ENCODE measurements around the gene SF3B1. TPM values are rescaled to one million over a fixed set of nuclear protein-coding genes. Genes with fewer than 3 reads are reported as not detected.
A peak's percentile ranks its signal among the peaks of the same experiment; 100 is the strongest.
"Not testable (repeated sequence)": the region's sequence is repeated elsewhere in the genome, so short reads cannot be mapped to it uniquely, and the experiment has no call there.

The SF3B1 gene, protein sequence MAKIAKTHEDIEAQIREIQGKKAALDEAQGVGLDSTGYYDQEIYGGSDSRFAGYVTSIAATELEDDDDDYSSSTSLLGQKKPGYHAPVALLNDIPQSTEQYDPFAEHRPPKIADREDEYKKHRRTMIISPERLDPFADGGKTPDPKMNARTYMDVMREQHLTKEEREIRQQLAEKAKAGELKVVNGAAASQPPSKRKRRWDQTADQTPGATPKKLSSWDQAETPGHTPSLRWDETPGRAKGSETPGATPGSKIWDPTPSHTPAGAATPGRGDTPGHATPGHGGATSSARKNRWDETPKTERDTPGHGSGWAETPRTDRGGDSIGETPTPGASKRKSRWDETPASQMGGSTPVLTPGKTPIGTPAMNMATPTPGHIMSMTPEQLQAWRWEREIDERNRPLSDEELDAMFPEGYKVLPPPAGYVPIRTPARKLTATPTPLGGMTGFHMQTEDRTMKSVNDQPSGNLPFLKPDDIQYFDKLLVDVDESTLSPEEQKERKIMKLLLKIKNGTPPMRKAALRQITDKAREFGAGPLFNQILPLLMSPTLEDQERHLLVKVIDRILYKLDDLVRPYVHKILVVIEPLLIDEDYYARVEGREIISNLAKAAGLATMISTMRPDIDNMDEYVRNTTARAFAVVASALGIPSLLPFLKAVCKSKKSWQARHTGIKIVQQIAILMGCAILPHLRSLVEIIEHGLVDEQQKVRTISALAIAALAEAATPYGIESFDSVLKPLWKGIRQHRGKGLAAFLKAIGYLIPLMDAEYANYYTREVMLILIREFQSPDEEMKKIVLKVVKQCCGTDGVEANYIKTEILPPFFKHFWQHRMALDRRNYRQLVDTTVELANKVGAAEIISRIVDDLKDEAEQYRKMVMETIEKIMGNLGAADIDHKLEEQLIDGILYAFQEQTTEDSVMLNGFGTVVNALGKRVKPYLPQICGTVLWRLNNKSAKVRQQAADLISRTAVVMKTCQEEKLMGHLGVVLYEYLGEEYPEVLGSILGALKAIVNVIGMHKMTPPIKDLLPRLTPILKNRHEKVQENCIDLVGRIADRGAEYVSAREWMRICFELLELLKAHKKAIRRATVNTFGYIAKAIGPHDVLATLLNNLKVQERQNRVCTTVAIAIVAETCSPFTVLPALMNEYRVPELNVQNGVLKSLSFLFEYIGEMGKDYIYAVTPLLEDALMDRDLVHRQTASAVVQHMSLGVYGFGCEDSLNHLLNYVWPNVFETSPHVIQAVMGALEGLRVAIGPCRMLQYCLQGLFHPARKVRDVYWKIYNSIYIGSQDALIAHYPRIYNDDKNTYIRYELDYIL
- 100 to 1,000 TPM; 272 to 287 TPM for total RNA-seq

DNA sequence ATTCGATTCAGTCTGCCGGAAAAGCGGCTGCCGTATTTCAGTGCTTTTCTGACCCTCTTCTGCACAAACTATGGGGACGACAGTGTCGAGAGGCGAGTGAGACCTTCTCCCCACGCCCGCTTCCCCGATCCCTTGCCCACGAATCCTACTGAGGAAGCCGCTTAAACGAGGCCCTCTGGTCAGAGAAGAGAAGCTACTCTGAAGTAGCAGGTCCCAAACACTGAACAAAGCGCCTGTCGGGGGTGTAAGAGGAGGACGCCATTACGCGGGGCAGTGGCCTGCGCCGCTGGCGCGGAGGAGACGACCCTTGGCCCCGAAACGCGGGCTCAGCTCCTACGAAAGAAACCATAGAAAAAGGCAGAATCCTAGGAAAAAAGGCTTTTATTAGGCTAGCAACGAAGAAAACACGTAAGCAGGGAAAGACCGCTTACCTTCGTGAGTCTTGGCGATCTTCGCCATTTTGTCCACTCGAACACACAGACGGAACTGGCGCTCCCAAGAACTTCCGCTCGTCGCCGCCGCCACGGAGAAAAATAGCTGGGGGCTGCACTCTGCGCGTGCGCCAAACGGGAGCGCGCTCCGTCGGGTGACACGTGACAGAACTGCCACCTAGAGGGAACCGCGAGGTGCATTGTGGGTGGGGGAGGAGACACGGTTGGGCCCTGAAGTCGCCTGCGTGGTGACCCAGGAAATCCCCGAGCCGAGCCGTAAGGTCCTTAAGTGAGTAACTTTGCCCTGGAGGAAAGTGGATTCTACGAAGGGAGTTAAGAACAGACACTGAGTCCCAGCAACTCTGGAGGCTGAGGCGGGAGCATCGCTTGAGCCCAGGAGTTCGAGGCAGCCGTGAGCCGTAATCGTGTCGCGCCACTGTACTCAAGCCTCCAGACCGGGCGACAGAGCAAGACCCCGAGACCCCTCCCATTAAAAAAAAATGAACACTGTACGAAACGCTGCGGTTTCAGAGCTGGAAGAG, at the start of gene SF3B1:
TSS of gene SF3B1 (minus strand) at position 488 of the 973 bp plus-strand sequence. CDS start at position 459, 29 bp downstream.
- peak; percentile 99 for ATAC-seq
- Mint-ChIP-seq H3K4me1 (ENCODE audit: low read depth in 2 of 2) (peaks cover 41 to 59% of the 10 kb centered on the region in 2 donors), H3K27me3 (no peaks in the 10 kb centered on the region), H3K27ac (peak within 1 kb of the TSS; percentile 95 to 100), H3K4me3 (peak within 1 kb of the TSS; percentile 98), H3K9me3 (no peaks in the 10 kb centered on the region), H3K36me3 (peaks cover 10% of the 10 kb centered on the region)
- peak; percentile 100 for DNase-seq (ENCODE audit: low spot score)

DNA sequence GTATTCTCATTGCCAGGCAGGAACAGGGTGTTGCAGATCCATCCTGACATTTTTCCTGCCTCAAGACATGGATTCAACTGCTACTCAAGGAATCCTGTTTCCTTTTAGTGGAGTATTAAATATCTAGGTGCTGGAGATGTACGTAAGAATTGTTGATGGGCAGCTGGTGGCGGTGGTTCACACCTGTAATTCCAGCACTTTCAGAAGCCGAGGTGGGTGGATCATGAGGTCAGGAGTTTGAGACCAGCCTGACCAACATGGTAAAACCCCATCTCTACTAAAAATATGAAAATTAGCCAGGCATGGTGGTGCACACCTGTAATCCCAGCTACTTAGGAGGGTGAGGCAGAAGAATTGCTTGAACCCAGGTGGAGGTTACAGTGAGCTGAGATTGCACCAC, 49.4 kb upstream of the SF3B1 start:
- not testable (repeated sequence) for DNase-seq (ENCODE audit: low spot score); H3K4me3 Mint-ChIP-seq; ATAC-seq; H3K27me3 Mint-ChIP-seq; H3K4me1 Mint-ChIP-seq (ENCODE audit: low read depth in 2 of 2); H3K27ac Mint-ChIP-seq; H3K9me3 Mint-ChIP-seq
- H3K36me3 Mint-ChIP-seq: peaks cover 39% of the 10 kb centered on the region

GRCh38 chr2:197480165-197481036, 45.6 kb upstream of the SF3B1 start:
- no peak for DNase-seq (ENCODE audit: low spot score)
- H3K4me1 Mint-ChIP-seq (ENCODE audit: low read depth in 2 of 2): peaks cover under 1 to 11% of the 10 kb centered on the region in 2 donors
- H3K4me3 Mint-ChIP-seq: no peak overlapping the region

DNA sequence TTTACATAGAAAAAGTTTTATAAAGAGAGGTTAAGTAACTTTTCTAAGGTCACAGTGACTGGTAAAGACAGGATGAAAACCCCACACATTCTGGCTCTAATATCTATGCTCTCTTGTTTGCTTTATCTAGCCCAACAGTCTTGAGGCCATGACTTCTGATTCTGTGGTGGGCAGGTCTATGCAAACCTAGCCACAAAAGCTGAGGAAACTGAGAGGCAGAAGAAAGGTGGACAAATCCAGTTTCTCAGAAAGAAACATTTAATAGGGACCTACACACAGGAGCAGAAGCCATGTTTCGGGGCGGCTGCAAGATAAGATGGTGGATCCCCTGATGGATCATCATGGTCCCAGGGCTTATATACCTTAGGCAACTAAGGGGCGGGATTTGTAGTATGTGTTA, 43.0 kb upstream of the SF3B1 start:
- ATAC-seq (no peak), DNase-seq (ENCODE audit: low spot score) (no peak)
- H3K36me3 Mint-ChIP-seq: peaks cover 8% of the 10 kb centered on the region
- H3K4me3 Mint-ChIP-seq: no peak overlapping the region
- peaks cover 0 to 12% of the 10 kb centered on the region in 2 donors for H3K4me1 Mint-ChIP-seq (ENCODE audit: low read depth in 2 of 2)
- no peaks in the 10 kb centered on the region for H3K27me3 Mint-ChIP-seq
- peak overlapping the region in 1 of 2 donors; percentile 48 for H3K27ac Mint-ChIP-seq
- H3K9me3 Mint-ChIP-seq: no peaks in the 10 kb centered on the region

More at GRCh38 chr2:197480165-197481036, 45.6 kb upstream of the SF3B1 start:
- Mint-ChIP-seq H3K36me3 (peaks cover 13% of the 10 kb centered on the region), H3K27ac (peak overlapping the region in 1 of 2 donors; percentile 34), H3K9me3 (no peaks in the 10 kb centered on the region), H3K27me3 (no peaks in the 10 kb centered on the region)
- peak in 1 of 2 donors; percentile 44 for ATAC-seq

DNA sequence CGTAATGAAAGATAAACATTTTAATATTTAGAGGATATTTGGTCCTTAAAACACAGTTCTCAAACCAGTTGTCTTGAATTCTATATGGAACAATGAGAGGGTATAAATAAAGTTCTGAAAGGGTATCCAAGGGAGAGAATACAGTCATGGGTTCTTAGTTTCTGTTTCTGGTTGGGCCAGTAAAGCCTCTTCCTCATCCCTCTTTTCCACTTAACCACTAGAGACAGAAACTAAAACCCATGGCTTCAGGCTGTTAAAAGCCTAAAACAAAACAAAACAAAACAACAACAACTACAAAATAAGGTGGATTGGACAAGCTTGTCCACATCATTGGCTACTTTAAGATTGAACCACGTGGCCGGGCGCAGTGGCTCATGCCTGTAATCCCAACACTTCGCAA, 37.3 kb upstream of the SF3B1 start:
- Mint-ChIP-seq H3K4me1 (ENCODE audit: low read depth in 2 of 2) (peaks cover 0 to 5% of the 10 kb centered on the region in 2 donors), H3K36me3 (peaks cover 11% of the 10 kb centered on the region), H3K27me3 (no peaks in the 10 kb centered on the region), H3K4me3 (no peak overlapping the region), H3K9me3 (no peaks in the 10 kb centered on the region), H3K27ac (no peak overlapping the region)
- ATAC-seq (no peak), DNase-seq (ENCODE audit: low spot score) (no peak)

GRCh38 chr2:197464175-197464574, 29.3 kb upstream of the SF3B1 start:
- ATAC-seq (no peak), DNase-seq (ENCODE audit: low spot score) (no peak)
- no peak overlapping the region for H3K27ac Mint-ChIP-seq
- no peaks in the 10 kb centered on the region for H3K27me3 Mint-ChIP-seq
- peaks cover 6% of the 10 kb centered on the region for H3K36me3 Mint-ChIP-seq
- H3K4me1 Mint-ChIP-seq (ENCODE audit: low read depth in 2 of 2): peaks cover 9 to 14% of the 10 kb centered on the region in 2 donors
- H3K4me3 Mint-ChIP-seq: no peak overlapping the region
- no peaks in the 10 kb centered on the region for H3K9me3 Mint-ChIP-seq

DNA sequence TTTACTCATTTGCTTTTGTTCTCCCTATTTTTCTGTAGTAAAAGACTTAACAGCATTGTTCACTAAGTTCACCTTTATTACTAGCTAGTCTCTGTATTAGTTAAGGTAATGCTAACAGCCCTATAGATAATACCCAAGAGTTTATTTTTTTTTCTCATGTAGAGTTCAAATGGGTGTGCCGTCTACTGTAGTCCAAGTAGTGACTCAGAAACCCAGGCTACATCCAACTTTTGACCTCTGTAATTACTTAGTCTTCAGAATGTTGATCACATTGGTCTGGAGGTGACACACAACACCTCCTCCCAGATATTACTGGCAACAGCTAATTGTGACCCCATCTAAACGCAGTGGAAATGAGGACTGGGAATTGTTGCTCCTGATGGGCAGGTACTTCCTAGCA, 26.2 kb upstream of the SF3B1 start:
- Mint-ChIP-seq H3K27me3 (no peaks in the 10 kb centered on the region), H3K4me3 (no peak overlapping the region), H3K27ac (no peak overlapping the region), H3K4me1 (ENCODE audit: low read depth in 2 of 2) (peaks cover 15 to 26% of the 10 kb centered on the region in 2 donors), H3K9me3 (no peaks in the 10 kb centered on the region), H3K36me3 (peaks cover 6% of the 10 kb centered on the region)
- DNase-seq (ENCODE audit: low spot score) (no peak), ATAC-seq (no peak)

GRCh38 chr2:197460649-197461048, 25.8 kb upstream of the SF3B1 start:
- no peaks in the 10 kb centered on the region for H3K9me3 Mint-ChIP-seq

GRCh38 chr2:197455428-197455827, 20.6 kb upstream of the SF3B1 start:
- Mint-ChIP-seq H3K4me3 (peak overlapping the region; percentile 31), H3K36me3 (no peaks in the 10 kb centered on the region), H3K27ac (peak overlapping the region; percentile 59 to 97), H3K27me3 (no peaks in the 10 kb centered on the region), H3K9me3 (peaks cover 3% of the 10 kb centered on the region), H3K4me1 (ENCODE audit: low read depth in 2 of 2) (peaks cover 33 to 47% of the 10 kb centered on the region in 2 donors)
- ATAC-seq: no peak
- no peak for DNase-seq (ENCODE audit: low spot score)

More at GRCh38 chr2:197460649-197461048, 25.8 kb upstream of the SF3B1 start:
- Mint-ChIP-seq H3K4me1 (ENCODE audit: low read depth in 2 of 2) (peaks cover 17 to 28% of the 10 kb centered on the region in 2 donors), H3K4me3 (no peak overlapping the region), H3K36me3 (peaks cover 6% of the 10 kb centered on the region), H3K27me3 (no peaks in the 10 kb centered on the region), H3K27ac (no peak overlapping the region)
- ATAC-seq (no peak), DNase-seq (ENCODE audit: low spot score) (no peak)

DNA sequence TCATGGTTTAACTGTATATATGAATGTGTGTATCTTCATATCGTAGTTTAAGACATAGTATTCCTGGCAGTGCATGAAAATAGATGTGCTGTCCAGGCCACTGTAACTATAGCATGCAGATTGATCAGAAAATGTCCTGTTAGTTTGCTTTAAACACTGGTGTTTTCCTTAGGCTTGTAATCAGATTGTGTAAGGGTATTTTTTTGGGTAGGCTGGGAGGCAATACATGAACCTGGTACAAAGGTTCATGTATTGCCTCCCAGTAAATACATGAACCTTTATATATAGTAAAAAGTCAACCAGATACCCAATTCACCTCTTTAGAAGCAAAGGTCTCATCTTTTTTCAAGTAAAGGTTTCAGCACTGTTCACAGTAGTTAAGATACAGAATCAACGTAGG, 20.1 kb upstream of the SF3B1 start:
- H3K36me3 Mint-ChIP-seq: no peaks in the 10 kb centered on the region
- H3K9me3 Mint-ChIP-seq: peaks cover 3% of the 10 kb centered on the region
- H3K4me1 Mint-ChIP-seq (ENCODE audit: low read depth in 2 of 2): peaks cover 33 to 47% of the 10 kb centered on the region in 2 donors
- H3K4me3 Mint-ChIP-seq: peak overlapping the region; percentile 95
- DNase-seq (ENCODE audit: low spot score) (no peak), ATAC-seq (no peak)
- H3K27me3 Mint-ChIP-seq: no peaks in the 10 kb centered on the region
- H3K27ac Mint-ChIP-seq: peak overlapping the region; percentile 97 to 99

GRCh38 chr2:197453914-197454398, 19.1 kb upstream of the SF3B1 start:
- peak overlapping the region; percentile 95 for H3K4me3 Mint-ChIP-seq
- no peaks in the 10 kb centered on the region for H3K36me3 Mint-ChIP-seq
- DNase-seq (ENCODE audit: low spot score): no peak
- H3K4me1 Mint-ChIP-seq (ENCODE audit: low read depth in 2 of 2): peaks cover 33 to 47% of the 10 kb centered on the region in 2 donors
- H3K9me3 Mint-ChIP-seq: peaks cover 3% of the 10 kb centered on the region
- H3K27me3 Mint-ChIP-seq: no peaks in the 10 kb centered on the region
- peak overlapping the region; percentile 97 to 99 for H3K27ac Mint-ChIP-seq
- peak in 1 of 2 donors; percentile 77 for ATAC-seq
